DMS79 (cell line): ENCODE data around the gene KIAA0040.

Experiments
- DNase-seq: peaks from one replicate; lab custom pipeline; 2025; lab: John Stamatoyannopoulos, UW

KIAA0040 gene

DNA sequence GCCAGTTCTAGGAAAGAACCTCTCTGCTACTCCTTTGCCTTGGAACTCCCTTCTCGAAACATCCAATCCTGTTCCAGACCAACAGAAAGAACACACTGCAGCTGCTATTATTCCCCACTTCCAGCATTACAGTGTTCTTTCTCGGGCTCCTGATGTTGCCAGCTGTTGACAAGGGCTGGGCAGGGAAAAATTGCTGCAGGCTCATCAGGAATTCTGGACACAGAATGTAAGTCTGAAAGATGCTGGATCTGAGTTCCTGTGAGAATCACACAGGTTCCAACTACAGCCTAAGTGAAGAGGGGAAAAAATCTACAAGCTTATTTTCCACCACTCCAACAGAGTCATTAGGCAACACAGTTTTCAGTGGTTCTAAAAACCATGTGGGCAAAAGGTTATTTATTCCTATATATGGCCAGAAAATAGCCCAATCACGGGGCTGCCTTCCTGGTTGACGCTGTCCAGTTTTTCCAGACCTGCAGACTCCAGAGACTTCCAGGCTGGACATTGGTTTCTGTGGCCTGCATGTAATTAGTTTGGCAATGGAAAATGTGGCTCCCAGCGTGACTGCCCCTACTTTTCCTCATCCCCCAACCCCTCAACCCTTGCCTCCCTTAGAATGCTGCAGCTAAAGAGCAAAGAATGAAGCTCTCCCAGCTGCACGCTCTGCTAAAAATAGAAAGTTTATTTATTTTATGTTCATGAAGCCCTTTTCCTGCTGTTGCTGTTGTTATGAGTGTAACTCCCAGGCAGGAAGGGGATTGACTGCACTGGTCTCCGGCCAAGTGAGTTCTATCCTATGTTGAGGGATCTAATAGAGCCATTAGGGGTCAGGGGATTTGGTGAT lies 8.3 kb upstream of the KIAA0040 start:
- DNase-seq, result no peak

DNA sequence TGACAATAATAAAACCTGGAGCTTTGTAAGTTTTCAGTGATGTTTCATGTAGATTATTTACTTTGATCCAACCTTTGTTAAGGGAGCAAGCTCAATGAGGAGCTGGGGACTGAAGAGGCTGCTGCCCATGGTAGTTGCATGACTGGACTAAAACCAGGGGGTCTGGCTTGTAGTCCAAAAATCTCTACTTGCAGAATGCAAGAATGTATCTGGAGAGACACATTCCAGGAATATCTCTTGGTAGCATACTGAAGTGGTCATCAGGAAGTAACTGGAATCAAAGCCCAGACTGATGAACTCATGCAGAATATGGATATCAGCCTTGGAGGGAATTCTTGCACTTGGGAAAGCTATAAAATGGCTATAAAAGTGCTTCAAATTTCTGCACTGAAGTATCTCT lies 5.8 kb upstream of the KIAA0040 start:
- no peak for DNase-seq

DNA sequence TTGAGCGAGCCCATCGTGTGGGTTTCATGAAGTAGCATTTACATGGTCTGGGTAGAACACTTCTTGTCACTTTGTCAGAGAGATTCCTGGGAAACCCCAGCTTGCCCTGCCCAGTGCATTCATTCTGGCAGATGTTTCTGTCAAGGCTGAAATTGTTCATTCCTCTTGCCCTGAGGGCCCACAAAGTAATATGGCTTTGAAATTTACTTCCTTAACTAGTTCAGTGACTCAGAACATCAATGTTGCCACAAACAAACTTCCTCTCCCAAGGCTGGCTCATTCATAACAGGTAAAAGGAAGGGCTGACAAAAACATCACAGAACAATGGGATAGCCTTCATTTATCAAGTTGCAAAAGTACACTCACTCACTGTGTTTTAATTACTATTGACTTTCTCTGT lies 5.0 kb upstream of the KIAA0040 start:
- no peak for DNase-seq

DNA sequence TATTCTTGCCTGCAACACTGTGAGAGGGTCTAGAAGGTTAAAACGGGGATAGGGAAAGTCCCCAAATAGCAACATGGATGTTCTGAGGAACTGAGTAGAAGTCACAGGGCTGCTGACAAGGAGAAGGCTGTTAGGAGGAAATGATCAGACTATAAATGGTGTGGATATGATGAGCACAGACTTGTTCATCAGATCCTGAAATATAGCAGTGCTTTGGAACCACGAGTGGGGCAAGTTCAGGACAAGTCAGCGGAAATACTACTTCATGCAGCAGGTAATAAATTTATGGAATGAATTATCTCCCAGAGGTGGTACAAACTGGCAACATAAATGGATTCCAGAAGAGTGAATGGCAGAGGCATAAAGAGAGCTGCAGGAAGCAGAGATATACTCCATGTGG lies 3.2 kb upstream of the KIAA0040 start:
- no peak for DNase-seq

DNA sequence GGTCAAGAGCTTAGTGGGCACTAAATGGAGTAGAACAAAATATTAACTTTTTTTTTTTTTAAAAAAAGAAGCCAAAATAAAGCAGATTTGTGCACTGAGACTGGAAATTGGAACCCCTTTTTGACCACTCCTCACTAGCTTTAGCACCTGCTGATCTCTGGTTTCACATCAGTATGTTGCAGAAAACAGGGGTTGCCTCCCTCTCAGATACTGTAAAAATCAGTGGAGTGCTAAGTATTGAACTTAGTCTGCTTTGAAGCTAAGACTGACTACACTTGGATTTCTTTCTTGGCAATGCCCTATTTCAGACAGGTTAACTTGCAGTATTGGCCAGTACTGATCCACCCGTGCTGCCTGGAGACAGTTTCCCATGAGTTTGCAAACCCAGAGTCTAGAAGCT lies 2.7 kb upstream of the KIAA0040 start:
- no peak for DNase-seq

DNA sequence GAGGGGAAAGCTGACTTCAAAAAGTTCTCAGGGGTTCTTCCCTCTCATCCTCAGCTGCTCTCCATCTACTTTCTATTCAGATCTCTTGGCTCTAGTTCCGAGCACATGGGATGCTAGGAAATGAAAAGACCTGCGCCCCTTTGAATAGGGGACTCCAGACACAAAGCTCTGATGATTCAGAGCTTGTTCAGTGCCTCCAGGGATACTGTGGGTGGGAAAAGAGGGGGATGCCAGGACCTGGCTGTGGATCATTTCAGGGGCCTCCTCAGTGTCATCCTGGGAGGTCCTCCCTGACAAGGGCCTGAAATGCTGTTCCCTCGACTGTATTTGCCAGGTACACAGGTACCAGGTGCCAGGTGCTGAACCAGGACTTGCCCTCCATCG lies 943 bp upstream of the KIAA0040 start:
- no peak for DNase-seq

DNA sequence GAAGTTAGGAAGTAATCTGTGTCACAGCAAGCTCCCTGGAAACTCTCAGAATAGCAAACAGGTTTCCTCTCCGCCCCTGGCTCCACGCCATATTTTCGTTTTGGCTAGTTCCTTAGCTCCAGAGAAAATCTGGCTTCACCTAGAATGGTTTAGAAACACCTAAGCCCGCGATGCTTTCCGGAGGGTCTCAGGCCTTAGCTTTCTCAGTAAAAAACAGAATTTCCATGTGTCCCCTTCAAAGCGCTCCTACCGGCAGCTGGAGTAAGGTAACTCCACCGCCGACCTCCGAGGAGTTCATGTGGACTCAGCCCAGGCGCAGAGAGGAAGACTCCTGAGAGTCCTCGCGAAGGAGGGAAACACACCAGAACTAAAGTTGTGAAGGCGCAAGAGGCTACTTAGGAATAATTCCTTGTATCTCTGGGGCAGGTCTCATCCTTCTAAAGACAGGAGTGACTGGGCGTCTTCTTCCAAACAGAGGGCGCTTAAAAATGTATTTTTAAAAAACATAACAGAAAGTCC lies 406 bp downstream of the KIAA0040 start:
- no peak for DNase-seq

DNA sequence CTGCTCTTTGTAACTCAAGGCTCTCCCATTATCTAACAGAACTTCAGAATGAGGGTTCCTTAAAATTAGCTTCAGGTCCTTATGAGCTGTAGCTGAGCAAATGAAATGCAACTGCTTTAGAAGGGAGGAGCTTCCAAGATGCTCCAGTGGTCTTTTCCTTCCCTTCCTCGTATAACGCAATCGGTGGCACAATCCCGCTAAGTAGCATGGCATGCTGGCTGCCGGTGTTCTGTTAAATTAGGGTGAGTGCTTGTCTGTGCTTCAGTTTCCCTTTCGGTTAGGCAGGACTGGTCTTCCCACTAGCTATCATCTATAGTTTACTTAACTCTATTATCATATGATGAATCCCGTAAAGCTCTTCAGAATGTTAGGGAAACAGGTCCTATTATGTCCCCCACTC lies 917 bp downstream of the KIAA0040 start:
- no peak for DNase-seq

DNA sequence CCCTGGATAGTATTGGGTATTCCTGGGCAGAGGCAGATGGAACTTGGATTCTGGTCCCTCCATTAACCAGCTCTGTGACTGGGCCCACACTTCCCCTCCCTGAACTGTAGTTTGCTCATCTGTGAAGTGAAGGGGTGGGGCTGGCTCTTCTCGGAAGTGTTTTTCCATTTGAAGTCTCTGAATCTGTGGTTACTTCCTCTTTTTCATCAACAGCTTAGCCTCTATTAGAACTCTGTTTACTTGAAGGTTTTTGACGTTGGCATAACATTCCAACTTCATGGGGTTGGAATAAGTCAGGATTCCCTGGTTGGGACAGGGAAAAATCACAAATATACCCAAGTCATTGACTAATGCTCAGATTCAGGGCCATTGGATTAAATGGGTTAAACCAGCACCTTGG lies 3.6 kb downstream of the KIAA0040 start:
- DNase-seq, result no peak

DNA sequence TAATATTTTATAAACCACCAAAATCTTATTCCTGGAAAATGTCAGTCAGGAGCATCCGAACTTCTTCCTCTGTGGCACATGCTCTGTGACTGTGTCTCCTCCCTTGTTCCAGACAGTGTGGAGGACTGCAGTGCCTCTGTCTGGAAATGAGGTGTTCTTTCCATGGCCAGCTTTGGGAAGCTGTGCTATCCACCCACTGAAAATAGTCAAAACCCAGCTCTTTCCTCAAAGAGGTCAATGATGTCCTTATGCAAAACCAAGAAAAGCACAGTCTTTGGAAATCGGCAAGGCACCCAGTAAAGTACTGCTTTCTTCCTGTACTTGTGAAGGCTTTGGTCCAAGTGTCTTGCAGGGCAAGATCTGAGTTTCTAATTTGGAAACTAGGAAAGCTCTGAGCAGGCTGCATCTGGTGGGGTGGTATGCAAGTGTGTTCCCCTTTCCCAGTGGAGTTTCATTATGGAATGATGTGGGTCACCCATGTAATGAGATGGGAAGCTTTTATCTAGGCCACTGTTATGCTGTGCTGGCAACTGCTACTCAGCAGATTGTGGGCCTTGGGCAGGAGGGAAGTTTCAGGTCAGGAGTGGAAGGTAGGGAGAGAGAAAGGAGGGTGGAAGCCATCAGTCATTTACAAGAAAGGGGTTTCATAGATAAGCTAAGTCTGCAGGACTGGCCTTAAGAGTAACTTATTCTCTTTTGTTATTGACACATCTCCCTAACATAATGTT lies 6.0 kb downstream of the KIAA0040 start:
- DNase-seq, result no peak

DNA sequence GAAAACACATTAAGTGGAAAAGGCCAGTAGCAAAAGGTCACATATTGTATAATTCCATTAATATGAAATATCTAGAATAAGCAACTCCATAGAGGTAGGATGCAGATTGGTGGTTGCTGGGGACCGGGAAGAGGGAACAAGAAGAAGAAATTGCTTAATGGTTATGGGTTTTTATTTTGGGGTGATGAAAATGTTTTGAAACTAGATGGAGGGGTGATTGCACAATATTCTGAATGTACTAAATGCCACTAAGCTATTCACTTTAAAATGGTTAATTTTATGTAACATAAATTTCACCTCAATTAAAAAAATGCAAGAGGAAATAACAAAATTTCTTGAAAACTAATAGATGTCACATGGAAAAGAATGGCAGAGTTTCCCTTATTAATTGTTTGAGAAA lies 6.7 kb downstream of the KIAA0040 start:
- DNase-seq, result no peak

DNA sequence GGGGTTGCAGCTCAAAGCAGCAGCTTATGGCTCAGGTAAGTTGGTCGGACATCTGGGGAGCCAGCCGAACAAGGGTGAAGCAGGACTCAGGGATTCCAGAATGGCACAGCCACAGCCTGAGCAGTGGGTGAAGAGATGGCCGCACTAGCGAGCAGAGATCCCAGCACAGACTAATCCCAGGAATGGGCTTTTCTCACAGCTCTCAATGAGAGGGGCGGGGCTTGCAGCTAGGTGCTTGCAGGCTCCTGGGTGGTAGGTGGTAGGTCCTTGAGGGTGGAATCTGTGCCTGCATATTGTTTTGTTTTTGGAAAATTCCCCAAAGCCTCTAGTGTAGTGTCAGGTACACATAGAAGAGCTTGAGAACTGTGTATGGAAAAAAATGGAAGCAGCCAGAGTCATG lies 9.0 kb downstream of the KIAA0040 start:
- no peak for DNase-seq

DNA sequence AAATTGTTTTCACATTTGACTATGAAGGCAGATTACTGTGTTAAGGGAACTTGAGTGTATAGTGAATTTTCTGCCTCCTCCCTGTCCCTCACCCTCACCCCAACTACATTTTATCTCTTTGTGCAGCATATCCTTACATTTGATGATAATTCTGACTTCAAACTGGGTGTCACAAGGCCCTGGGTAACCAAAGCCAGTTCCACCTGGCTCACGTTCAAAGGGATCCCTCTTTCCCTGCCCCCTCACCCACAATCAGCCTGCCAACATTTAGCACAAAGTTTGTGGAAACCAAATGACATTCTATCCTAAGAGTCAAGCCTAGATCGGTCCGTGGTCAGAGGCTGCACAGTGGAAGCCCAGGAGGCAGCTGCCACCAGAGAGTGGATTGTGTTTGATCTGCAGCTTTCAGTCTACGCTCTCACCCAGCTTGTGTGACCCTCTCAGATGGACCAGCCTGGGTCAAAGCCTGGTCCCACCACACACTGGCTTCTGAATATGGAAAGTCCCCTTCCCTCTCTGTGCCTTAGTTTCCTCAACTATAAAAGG lies 10.3 kb downstream of the KIAA0040 start:
- DNase-seq, result no peak

DNA sequence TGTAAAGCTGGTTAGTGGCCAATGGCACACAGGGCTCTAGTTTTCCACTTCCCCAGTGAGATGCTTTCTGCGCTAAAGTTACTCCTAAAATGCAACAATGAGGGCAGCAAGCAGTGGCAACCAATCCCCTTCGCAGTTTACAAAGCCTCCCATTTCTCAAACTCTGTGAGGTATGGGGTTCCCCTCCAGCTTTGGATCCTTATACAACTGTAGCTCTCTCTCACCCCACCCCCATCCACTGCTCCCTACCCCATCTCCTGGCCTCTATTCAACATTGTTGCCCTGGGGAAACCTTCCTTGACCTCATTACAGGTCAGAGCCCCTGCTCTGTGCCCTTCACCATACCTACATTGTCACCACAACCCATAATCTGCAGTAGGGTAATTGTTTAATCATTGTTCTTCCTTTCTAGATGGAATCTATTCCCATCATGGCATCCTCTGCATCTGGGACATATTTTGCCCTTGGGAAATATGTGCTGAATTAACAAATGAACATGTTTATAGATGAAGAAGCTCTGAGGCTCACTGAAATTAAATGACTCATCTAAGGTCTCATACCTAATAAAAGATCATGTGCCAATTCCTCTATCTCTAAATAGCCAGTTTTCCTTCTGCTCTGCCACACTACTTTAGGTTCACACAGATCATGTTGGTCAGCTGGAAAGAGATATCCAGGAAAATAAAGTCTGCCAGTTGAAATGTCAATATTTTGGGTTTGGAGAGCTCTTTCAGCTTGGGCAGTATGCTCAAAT lies 12.6 kb downstream of the KIAA0040 start:
- no peak for DNase-seq

DNA sequence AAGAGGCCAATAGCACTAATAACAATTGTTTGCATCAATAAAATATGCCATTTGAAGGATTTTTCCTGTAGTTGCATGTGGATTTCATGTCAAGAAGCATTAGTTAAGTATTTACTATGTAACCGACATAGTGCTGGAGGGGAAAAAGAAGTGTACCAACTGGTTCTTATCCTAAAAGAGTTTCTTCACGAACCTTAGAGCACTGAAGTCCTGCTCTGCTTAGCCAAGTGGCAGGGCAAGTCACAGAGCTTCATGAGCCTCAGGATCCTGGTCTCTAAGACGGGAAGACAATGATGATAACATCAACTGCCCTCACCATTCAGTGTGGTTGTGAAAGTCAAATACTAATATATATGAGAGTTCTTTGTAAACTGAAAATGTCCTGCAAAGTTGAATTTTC lies 14.1 kb downstream of the KIAA0040 start:
- DNase-seq, result no peak

DNA sequence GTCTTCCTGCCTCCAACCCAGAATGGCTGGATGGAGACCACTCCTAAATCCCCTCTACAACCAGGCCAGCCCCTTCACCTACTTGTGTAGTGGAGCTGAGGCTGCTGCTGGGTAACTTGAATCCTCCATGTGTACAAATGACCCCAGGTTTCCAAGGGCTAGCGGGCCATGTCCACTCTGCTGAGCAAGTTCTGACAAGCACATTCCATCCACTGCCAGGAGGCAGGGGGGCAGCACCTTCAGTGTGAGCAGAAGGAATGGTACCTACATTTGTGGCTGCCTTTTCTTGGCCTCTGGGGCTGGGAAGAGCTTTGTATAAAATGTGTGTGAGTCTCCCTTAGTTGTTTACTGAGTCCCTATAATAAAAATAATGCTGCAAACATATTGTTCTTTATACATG lies 14.5 kb downstream of the KIAA0040 start:
- no peak for DNase-seq

DNA sequence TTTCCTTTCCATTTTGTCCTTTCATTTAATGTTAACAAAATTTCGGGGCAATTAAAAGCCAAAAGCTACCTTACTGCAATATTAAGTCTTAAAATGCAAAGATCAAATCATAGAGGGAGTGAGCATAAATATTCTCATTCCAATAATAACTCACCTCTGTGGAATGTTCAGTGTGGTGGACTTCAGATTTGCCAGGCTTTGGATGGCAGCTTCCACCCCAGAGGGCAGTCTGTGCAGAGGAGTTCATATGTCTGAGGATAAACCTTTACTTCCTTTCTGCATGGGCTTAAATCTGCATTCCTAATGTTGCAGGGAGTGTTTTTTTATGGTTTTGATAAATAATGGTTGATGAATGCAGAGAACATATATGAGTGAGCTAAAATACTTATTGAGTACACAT lies 16.3 kb downstream of the KIAA0040 start:
- DNase-seq, result no peak

DNA sequence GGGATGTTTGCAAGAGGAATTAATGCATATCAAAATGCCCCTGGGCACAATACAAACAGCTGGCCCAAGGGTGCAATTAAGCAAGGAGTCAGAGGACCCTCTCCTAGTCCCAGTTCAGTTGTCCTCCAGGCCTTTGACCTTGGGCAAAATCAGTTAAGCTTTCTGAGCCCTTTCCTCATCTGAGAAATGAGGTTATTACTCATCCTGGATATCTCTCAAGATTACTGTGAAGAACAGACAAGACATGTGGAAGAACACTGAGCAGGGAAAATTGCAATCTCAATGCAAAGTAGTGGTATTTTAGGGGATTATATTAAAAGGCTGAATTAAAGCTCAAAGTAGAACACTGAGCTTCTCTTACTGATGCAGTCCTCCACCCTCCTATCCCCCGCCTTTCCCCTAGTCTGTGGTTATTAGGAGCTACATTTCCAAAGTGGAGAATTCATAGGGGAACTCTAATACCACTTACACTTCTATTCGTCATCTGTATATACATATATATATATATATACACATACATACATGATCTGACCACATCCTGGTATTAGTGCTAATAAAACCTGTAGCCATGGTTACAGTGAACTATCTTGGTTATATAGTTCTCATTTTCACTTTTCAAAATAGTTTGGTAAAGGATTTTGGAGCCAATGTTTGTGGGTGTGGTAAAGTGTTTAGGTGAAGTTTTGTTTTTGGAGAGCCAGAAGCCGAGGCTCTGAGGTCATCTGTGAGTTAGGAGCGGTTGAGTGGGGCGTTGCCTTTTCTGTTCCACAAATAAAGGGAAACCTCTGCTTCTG lies 18.1 kb downstream of the KIAA0040 start:
- no peak for DNase-seq

DNA sequence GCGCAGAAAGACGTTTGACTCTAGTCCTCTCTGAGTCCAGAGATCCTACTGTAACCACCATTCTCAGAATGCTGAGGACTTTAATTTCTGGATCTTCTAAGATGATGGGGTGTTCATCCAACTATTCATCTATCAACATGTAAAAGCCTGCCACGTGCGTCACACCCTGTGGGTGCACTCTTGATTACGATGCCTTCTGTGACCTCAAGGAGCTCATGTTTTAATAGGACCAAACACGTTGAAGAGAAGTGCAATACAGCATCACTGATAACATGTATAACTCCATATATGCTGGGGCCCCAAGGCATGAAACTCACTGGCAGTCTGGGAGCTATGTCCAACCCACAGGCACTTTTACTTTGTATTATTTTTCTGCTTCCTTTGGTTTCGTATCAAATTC lies 19.0 kb downstream of the KIAA0040 start:
- no peak for DNase-seq

DNA sequence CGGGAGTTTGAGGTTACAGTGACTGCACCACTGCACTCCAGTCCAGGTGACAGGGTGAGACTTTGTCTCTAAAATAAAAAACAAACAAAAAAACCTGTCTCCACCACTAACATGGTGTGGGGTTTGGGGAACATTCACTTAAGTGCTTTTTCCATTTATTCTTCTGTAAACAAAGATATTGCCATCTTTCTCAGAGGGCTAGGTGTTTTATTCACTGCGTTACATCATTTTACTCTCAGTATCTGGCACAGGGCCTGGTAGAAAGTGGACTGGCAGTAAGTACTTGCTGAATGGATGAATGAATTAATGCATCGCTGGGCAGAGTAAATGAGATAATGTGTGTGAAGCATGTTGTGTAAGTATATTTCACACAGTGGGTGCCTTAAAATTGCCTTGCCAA lies 20.1 kb downstream of the KIAA0040 start:
- no peak for DNase-seq

DNA sequence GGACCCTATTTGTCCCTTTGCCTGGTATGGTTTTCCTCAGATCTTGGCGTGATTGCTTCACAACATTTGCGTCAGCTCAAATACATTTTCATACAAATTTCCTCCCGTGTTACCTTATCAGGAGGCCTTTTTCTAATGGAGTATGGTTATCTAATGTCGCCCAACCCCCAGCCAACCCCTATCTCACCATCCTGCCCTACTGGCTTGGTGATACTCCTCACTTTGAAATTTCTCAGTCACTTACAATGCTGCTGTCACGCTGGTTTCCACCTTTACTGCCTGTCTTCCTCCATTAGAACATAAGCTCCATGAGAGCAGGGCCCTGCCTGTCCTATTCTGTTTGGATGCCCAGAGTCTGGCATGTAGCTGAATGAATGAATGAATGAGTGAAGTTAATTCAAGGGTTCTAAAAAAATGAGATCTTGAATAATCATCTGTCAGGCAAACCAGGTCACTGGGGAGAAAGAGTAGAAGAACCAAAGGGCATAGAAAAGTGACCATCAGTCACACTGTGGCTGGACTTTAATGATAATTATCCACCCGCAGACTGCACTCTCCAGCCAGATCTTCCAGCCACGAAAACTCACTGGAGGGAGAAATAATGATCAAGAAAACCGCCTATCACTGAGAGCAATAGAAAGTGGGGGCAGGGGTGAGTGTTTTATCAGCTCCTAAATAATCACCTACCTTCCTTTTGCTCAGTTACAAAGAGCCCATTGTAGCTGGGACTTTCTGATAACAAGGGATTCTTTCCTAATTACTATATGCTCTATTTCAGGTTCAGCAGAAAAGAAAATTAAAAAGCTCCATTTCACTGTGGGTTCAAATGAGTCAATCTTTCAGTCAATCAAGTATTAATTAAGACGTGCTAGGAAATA lies 21.3 kb downstream of the KIAA0040 start:
- DNase-seq, result no peak
